A673 (cell line): Measurements from ENCODE around the gene RAB44.

Experiments
- EZH2 ChIP-seq: fragments of 200-600 bp; sonication (generic); IDR thresholded peaks from 2 replicates; pipeline ENCODE4 v1.6.1; 2017; ENCODE audit warnings: borderline replicate concordance, low read depth, mild to moderate bottlenecking, mixed read lengths, antibody characterized with exemption, low read length; ENCODE audit not compliant: poor library complexity, severe bottlenecking
- TF ChIP-seq, protein P1 (sequence below): fragments of 300-800, 200-600 bp; sonication (generic); conservative IDR thresholded peaks from 2 replicates; pipeline ENCODE4 v1.5.1; 2017; ENCODE audit warnings: low read depth, mild to moderate bottlenecking, antibody characterized with exemption, low read length, moderate library complexity, mixed read lengths

DNA sequence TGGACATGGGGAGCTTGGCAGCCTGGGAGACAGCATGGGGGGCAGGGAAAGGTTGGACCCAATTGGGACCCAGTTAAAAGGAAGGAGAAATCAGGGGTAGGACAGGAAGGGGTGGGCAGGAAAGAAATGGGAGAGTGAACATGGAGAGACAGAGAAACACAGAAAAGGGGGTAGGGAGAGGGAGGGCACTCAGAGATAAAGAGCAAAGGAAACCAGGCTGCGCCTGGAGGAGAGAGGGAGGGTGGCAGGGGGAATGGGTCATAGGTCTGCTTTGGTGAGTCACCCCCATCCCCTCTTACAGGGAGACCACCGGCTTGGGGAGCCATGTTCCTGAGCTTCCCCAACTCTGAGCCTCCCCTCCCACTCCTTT lies 46.7 kb downstream of the RAB44 start:
- TF ChIP-seq, protein P1, sequence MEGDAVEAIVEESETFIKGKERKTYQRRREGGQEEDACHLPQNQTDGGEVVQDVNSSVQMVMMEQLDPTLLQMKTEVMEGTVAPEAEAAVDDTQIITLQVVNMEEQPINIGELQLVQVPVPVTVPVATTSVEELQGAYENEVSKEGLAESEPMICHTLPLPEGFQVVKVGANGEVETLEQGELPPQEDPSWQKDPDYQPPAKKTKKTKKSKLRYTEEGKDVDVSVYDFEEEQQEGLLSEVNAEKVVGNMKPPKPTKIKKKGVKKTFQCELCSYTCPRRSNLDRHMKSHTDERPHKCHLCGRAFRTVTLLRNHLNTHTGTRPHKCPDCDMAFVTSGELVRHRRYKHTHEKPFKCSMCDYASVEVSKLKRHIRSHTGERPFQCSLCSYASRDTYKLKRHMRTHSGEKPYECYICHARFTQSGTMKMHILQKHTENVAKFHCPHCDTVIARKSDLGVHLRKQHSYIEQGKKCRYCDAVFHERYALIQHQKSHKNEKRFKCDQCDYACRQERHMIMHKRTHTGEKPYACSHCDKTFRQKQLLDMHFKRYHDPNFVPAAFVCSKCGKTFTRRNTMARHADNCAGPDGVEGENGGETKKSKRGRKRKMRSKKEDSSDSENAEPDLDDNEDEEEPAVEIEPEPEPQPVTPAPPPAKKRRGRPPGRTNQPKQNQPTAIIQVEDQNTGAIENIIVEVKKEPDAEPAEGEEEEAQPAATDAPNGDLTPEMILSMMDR = no peak
- TF ChIP-seq EZH2 = no peak
